Fibroblast of the aortic adventitia (primary cell): ENCODE measurements around the gene NFKB1. TPM values are rescaled to one million over a fixed set of nuclear protein-coding genes. Genes with fewer than 3 reads are reported as not detected.
A peak's percentile ranks its signal among the peaks of the same experiment; 100 is the strongest.

Source experiments
- DNase-seq: peaks from one replicate; pipeline ENCODE4 v3.0.0-alpha.2; 2010; ENCODE audit warnings: low read depth
- H3K4me3 ChIP-seq: 2 replicates; pipeline ENCODE4 v1.5.1; 2011; ENCODE audit warnings: low read depth, mild to moderate bottlenecking, control low read depth, low read length, moderate library complexity
- total RNA-seq: library from RNA; depleted of rRNA; stranded (reverse); fragments of >200 nt; gene quantifications from 2 replicates; pipeline ENCODE4 v1.2.3, GENCODE V29; 2012; ENCODE audit warnings: low replicate concordance
- TF ChIP-seq, protein P1 (sequence below): IDR thresholded peaks from 2 replicates; pipeline ENCODE4 v1.5.1; 2011; ENCODE audit warnings: mild to moderate bottlenecking, low read length, control low read depth, inconsistent platforms; ENCODE audit not compliant: insufficient read depth

Gene NFKB1
- total RNA-seq, 1 donor, result 21.3 TPM

DNA sequence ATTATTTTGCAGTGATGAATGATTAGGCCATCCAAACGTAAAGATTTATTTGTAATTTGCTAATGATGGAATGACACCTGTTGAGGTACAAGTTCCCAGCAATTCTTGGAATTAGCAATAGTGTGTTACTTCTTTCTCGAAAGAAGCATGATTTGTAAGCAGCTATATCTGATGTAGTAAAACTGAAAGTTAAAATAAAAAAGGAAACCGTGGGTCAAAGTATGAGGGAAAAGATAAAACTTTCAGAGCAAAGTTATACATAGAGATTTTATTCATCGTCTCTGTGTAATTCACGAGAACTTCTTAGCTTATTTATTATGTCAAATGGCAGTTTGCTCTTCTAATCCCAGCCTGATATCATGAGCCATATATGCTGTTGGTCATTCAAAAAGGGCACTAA is 59.0 kb downstream of the NFKB1 start:
- DNase-seq, result no peak
- TF ChIP-seq, protein P1, sequence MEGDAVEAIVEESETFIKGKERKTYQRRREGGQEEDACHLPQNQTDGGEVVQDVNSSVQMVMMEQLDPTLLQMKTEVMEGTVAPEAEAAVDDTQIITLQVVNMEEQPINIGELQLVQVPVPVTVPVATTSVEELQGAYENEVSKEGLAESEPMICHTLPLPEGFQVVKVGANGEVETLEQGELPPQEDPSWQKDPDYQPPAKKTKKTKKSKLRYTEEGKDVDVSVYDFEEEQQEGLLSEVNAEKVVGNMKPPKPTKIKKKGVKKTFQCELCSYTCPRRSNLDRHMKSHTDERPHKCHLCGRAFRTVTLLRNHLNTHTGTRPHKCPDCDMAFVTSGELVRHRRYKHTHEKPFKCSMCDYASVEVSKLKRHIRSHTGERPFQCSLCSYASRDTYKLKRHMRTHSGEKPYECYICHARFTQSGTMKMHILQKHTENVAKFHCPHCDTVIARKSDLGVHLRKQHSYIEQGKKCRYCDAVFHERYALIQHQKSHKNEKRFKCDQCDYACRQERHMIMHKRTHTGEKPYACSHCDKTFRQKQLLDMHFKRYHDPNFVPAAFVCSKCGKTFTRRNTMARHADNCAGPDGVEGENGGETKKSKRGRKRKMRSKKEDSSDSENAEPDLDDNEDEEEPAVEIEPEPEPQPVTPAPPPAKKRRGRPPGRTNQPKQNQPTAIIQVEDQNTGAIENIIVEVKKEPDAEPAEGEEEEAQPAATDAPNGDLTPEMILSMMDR, result no peak
- peak overlapping the region; percentile 20 for H3K4me3 ChIP-seq

DNA sequence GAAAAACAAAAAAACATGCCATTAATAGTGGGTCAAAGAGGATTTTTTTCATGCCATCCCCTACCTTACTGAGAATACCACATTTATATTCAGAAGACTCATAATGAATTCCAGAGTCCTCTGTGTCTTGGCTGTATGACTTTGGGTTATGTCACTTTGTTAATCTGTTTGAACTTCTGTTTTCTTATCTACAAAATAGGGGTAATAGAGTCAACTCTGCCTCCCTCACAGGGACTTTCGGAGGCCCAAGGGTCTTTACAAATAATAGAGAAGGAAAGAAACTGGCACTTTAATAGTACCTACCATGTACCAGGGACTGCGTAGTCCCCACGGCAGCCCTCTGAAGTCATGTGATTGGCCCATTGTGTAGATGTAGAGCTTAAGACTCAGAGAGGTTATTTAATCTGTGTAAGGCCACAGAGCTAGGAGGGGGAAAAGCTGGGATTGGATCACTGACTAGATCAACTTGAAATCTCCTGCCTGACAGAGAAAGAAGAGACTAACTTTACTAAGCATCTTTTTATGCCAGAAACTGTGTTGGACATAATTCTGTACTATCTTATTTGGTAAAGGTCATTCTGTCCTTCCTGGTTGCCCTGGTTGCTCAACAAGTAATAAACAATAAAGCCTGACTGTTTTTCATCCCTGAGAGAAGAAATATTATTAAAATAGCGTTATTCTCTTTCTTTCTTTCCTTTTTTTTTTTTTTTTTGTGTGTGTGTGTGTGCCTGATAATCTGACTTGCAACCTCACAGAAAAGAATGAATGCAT is 59.6 kb downstream of the NFKB1 start:
- TF ChIP-seq, protein P1, result no peak
- no peak for DNase-seq
- H3K4me3 ChIP-seq, result no peak overlapping the region

DNA sequence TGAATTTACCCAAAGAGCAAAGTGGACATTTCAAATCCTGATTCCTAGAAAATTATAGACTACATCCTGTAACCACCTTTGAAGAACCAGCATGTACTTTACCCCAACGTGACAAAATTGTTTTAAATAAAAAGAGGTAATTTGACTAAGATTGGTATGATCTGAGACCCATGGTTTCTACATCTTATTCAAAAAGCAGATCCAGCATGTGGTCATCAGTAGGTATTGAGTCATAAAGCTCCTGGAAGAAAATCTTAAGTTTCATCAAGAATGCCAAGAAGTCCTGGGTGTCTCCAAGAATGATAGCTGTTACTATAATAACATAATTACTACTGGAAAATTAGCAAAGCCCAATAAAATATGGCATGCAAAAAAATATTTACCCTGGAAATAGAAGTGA is 61.8 kb downstream of the NFKB1 start:
- TF ChIP-seq, protein P1, result no peak
- peak; percentile 27 for DNase-seq
- no peak overlapping the region for H3K4me3 ChIP-seq

DNA sequence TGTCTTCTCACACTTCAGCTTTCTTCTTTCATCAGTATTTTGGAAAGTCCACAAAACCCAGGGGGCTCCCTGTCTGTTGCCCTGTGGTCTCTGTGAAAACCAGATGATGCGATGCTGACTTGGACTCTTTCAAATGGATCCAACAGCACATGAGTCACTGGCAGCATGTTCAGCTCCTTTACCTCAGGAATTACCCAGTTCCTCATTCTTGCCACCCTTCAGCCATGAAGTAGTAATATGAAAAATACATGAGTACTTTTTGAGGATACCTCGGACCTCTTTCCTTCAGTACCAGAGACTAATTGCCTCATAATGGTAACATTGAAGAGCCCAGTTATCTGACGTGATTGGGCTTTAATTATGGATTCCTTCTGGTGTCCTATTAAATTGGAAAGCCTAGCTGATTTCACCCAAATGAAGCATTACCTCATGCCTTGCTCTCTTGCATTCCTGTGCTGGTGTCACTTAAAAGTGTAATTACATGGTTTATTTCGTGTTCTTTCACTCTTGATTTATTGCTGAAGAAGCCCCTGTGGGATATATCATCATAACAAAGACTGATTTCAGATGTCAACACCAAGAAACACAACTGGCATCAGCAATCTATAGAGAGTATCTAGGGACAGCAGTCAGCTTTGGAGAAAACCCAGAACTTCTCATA is 63.4 kb downstream of the NFKB1 start:
- TF ChIP-seq, protein P1, result no peak
- DNase-seq, result peak; percentile 73
- no peak overlapping the region for H3K4me3 ChIP-seq

DNA sequence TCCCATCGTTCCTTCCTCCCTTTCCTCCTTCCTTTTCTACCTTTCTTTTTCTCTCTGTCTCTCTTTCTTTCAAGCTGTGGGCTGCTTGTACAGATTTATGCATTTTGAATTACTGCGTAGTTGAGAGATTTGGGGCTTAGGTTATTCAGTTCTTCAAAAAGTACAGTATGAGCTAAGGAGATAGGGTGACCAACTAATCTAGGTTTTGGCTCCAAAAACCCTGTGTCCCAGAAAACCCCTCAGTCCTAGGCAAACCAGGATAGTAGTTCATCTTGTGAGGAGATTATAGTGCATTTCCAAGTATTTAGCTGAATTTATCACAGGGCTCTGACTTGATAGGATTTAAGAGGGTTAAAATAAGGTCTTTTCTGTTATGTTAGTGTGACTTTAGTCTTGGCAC is 64.5 kb downstream of the NFKB1 start:
- TF ChIP-seq, protein P1, result no peak
- H3K4me3 ChIP-seq, result no peak overlapping the region
- no peak for DNase-seq

DNA sequence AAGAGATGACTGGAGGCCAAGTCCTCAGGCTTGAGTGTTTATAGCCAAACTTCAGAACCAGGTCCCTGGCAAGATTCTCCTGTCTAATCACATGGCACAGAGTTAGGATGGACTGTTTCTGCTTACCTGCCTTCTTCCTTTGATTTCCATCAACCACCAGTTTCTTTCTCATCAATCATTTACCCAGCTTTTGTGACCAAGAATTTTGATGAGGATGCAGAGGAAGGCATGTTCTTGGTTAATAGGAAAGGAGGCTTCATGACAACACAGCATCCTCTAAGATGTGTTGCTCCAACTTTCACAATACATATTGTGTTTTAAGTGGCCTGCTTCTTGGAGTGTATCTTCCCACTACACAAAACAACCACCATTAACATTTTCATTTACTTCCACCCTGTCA is 65.3 kb downstream of the NFKB1 start:
- H3K4me3 ChIP-seq, result no peak overlapping the region
- DNase-seq, result no peak
- TF ChIP-seq, protein P1, result no peak
